Nephron progenitor cell (in vitro differentiated cells): Measurements from ENCODE around the gene CDK14.

ENCODE experiments used
- DNase-seq: peaks from one replicate; pipeline ENCODE4 v3.0.0; 2021
- H3K27ac Mint-ChIP-seq: 2 replicates; pipeline ENCODE4 v1.8.0; 2021; ENCODE audit warnings: mild to moderate bottlenecking, moderate library complexity, mixed read lengths
- H3K27me3 Mint-ChIP-seq: 2 replicates; pipeline ENCODE4 v1.8.0; 2021; ENCODE audit warnings: mild to moderate bottlenecking, low read depth, mixed read lengths; ENCODE audit not compliant: poor library complexity
- H3K36me3 Mint-ChIP-seq: 2 replicates; pipeline ENCODE4 v1.8.0; 2021; ENCODE audit warnings: low read depth, mixed read lengths
- H3K4me1 Mint-ChIP-seq: 2 replicates; pipeline ENCODE4 v1.8.0; 2021; ENCODE audit warnings: mixed read lengths
- H3K4me3 Mint-ChIP-seq: 2 replicates; pipeline ENCODE4 v1.8.0; 2021; ENCODE audit warnings: mild to moderate bottlenecking, moderate library complexity, mixed read lengths
- H3K9me3 Mint-ChIP-seq: 2 replicates; pipeline ENCODE4 v1.8.0; 2021; ENCODE audit warnings: mild to moderate bottlenecking, moderate library complexity, mixed read lengths
- TF ChIP-seq, protein P1 (sequence below): fragments of 200-600 bp; sonication (generic); IDR thresholded peaks from 2 replicates; pipeline ENCODE4 v1.5.0; 2021; ENCODE audit warnings: antibody characterized with exemption

The CDK14 gene

GRCh38 chr7:90580051-90580450, 16.1 kb upstream of the CDK14 start:
- Mint-ChIP-seq H3K9me3 (no peaks in the 10 kb centered on the region), H3K4me1 (no peaks in the 10 kb centered on the region), H3K4me3 (no peak overlapping the region), H3K36me3 (no peaks in the 10 kb centered on the region), H3K27me3 (no peaks in the 10 kb centered on the region), H3K27ac (no peak overlapping the region)
- TF ChIP-seq, protein P1, sequence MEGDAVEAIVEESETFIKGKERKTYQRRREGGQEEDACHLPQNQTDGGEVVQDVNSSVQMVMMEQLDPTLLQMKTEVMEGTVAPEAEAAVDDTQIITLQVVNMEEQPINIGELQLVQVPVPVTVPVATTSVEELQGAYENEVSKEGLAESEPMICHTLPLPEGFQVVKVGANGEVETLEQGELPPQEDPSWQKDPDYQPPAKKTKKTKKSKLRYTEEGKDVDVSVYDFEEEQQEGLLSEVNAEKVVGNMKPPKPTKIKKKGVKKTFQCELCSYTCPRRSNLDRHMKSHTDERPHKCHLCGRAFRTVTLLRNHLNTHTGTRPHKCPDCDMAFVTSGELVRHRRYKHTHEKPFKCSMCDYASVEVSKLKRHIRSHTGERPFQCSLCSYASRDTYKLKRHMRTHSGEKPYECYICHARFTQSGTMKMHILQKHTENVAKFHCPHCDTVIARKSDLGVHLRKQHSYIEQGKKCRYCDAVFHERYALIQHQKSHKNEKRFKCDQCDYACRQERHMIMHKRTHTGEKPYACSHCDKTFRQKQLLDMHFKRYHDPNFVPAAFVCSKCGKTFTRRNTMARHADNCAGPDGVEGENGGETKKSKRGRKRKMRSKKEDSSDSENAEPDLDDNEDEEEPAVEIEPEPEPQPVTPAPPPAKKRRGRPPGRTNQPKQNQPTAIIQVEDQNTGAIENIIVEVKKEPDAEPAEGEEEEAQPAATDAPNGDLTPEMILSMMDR = no peak
- DNase-seq = no peak

GRCh38 chr7:90582164-90582563, 14.0 kb upstream of the CDK14 start:
- Mint-ChIP-seq H3K9me3 (no peaks in the 10 kb centered on the region), H3K4me1 (no peaks in the 10 kb centered on the region), H3K4me3 (no peak overlapping the region), H3K36me3 (no peaks in the 10 kb centered on the region), H3K27ac (no peak overlapping the region), H3K27me3 (no peaks in the 10 kb centered on the region)
- TF ChIP-seq, protein P1 = no peak
- DNase-seq = no peak

DNA sequence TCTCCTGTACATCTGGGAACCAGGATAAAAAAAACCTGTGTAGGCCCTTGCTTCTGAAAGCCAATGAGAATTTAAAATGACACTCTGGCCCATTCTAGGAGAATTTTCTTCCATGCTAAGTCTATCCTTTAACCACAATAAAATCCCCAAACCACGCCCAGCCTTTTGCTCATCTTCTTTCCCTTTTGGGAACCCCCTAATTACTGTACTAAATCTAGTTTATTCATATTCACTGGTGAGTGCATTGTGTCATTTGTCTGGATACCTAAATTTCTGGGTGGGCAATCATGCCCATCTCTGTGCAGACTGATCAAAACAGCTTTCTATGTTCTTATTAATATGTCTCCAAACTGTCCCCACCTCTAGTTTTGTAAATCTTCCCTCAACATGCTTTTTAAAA, 11.7 kb upstream of the CDK14 start:
- no peaks in the 10 kb centered on the region for H3K27me3 Mint-ChIP-seq
- no peaks in the 10 kb centered on the region for H3K9me3 Mint-ChIP-seq
- H3K4me3 Mint-ChIP-seq = no peak overlapping the region
- no peak for DNase-seq
- H3K36me3 Mint-ChIP-seq = no peaks in the 10 kb centered on the region
- no peaks in the 10 kb centered on the region for H3K4me1 Mint-ChIP-seq
- TF ChIP-seq, protein P1 = no peak
- H3K27ac Mint-ChIP-seq = no peak overlapping the region

DNA sequence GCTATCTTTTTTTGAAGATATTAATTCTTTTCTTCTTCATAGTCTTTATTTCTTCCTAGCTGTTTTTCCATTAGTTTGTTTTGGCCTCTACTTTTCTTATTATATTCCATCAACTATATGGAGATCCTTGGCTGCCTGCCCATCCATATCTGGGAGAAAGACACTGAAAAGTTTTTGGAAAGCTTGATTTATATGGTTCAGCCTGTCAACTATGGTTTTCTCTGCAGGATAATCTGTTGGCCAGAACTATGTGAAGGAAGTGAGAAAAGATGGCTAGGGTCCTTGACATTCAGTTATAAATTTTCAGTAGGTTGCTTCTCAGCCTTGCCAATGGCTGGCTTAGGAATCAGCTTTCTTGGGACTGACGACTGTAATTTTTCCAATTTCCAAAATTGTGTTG, 10.0 kb upstream of the CDK14 start:
- no peak for DNase-seq
- H3K4me1 Mint-ChIP-seq = no peaks in the 10 kb centered on the region
- no peaks in the 10 kb centered on the region for H3K27me3 Mint-ChIP-seq
- H3K36me3 Mint-ChIP-seq = no peaks in the 10 kb centered on the region
- H3K9me3 Mint-ChIP-seq = no peaks in the 10 kb centered on the region
- no peak overlapping the region for H3K4me3 Mint-ChIP-seq
- TF ChIP-seq, protein P1 = no peak
- H3K27ac Mint-ChIP-seq = no peak overlapping the region

GRCh38 chr7:90587766-90588165, 8.4 kb upstream of the CDK14 start:
- Mint-ChIP-seq H3K9me3 (no peaks in the 10 kb centered on the region), H3K27me3 (no peaks in the 10 kb centered on the region)

DNA sequence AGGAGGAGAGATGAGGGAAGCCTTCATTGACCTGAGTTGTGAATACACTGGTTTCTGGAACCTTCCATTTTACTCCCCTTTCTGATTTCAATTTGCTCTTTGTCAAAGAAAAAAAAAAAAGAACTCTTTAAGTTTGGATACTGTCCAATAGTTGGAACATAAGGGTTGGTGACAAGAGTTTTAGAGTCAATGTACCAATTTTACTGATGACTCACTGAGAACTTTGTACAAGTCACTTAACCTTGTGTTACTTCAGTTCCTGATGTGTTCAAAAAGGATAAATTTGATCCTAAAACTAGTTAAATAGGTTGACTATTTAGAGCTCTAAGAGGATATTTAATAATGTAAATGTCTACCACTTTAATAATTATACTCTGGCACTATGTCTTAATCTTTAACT, 4.1 kb upstream of the CDK14 start:
- Mint-ChIP-seq H3K27me3 (peaks cover 6% of the 10 kb centered on the region), H3K36me3 (no peaks in the 10 kb centered on the region), H3K27ac (no peak overlapping the region), H3K4me3 (no peak overlapping the region), H3K4me1 (peaks cover 16% of the 10 kb centered on the region), H3K9me3 (no peaks in the 10 kb centered on the region)
- DNase-seq = no peak
- TF ChIP-seq, protein P1 = no peak

More at GRCh38 chr7:90587766-90588165, 8.4 kb upstream of the CDK14 start:
- DNase-seq = no peak
- Mint-ChIP-seq H3K36me3 (no peaks in the 10 kb centered on the region), H3K27ac (no peak overlapping the region), H3K4me1 (no peaks in the 10 kb centered on the region), H3K4me3 (no peak overlapping the region)
- TF ChIP-seq, protein P1 = no peak
